ENCODE measurements around the gene DUOX1. TPM values are rescaled to one million over a fixed set of nuclear protein-coding genes. Genes with fewer than 3 reads are reported as not detected.

DUOX1 gene
- polyA plus RNA-seq, 3 donors: 0.22 TPM; not detected in 2

GRCh38 chr15:45093622-45094357, 36.0 kb upstream of the DUOX1 start:
- no peak overlapping the region for H2AFZ ChIP-seq (ENCODE audit: insufficient read depth, low read depth, low read length, poor library complexity, severe bottlenecking)
- intact Hi-C loops (cut with micrococcal nuclease): no loop called here
- 91% methylated on average over 4 of the region's 11 CpGs for WGBS (ENCODE audit: insufficient coverage)
- H3K9ac ChIP-seq (ENCODE audit: insufficient read depth, low read length, poor library complexity, severe bottlenecking): no peak overlapping the region
- no peak overlapping the region for H3K27ac ChIP-seq (ENCODE audit: low read depth in 1 of 2, low read length in 2 of 2)
- H3K27ac Mint-ChIP-seq: no peak overlapping the region
- H3K27me3 ChIP-seq (ENCODE audit: control insufficient read depth in 2 of 2, insufficient read depth in 2 of 2, low read length in 2 of 2): no peaks in the 10 kb centered on the region
- H3K4me1 ChIP-seq (ENCODE audit: control insufficient read depth in 1 of 2, insufficient read depth in 2 of 2, low read length in 2 of 2): no peaks in the 10 kb centered on the region
- no peaks in the 10 kb centered on the region for H3K9me3 ChIP-seq (replicated peaks in 1 of 2; ENCODE audit: control insufficient read depth in 1 of 2, insufficient read depth in 1 of 2, low read length in 2 of 2)
- no peak overlapping the region for H3K4me3 Mint-ChIP-seq
- H4K20me1 ChIP-seq (ENCODE audit: insufficient read depth, low read length): no peaks in the 10 kb centered on the region
- no peak for DNase-seq
- H3K79me2 ChIP-seq (ENCODE audit: insufficient read depth, low read length): no peaks in the 10 kb centered on the region
- H3K4me2 ChIP-seq (replicated peaks; ENCODE audit: extremely low read depth, low read length, poor library complexity, severe bottlenecking): no peak overlapping the region
- H3K4me3 ChIP-seq (replicated peaks in 1 of 3; ENCODE audit: low read depth in 2 of 3, low read length in 3 of 3): no peak overlapping the region
- TF ChIP-seq, protein P1, sequence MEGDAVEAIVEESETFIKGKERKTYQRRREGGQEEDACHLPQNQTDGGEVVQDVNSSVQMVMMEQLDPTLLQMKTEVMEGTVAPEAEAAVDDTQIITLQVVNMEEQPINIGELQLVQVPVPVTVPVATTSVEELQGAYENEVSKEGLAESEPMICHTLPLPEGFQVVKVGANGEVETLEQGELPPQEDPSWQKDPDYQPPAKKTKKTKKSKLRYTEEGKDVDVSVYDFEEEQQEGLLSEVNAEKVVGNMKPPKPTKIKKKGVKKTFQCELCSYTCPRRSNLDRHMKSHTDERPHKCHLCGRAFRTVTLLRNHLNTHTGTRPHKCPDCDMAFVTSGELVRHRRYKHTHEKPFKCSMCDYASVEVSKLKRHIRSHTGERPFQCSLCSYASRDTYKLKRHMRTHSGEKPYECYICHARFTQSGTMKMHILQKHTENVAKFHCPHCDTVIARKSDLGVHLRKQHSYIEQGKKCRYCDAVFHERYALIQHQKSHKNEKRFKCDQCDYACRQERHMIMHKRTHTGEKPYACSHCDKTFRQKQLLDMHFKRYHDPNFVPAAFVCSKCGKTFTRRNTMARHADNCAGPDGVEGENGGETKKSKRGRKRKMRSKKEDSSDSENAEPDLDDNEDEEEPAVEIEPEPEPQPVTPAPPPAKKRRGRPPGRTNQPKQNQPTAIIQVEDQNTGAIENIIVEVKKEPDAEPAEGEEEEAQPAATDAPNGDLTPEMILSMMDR (IDR thresholded peaks at IDR 0.05): no peak
- H3K27me3 Mint-ChIP-seq (ENCODE audit: low read depth in 3 of 3): peaks cover 0 to 10% (median 3%) of the 10 kb centered on the region in 3 donors
- no peaks in the 10 kb centered on the region for H3K36me3 Mint-ChIP-seq
- H3K4me1 Mint-ChIP-seq: peaks cover 2% of the 10 kb centered on the region
- no peaks in the 10 kb centered on the region for H3K36me3 ChIP-seq (replicated peaks in 1 of 2; ENCODE audit: control insufficient read depth in 1 of 2, insufficient read depth in 2 of 2, low read length in 2 of 2)
- no peaks in the 10 kb centered on the region for H3K9me3 Mint-ChIP-seq

DNA sequence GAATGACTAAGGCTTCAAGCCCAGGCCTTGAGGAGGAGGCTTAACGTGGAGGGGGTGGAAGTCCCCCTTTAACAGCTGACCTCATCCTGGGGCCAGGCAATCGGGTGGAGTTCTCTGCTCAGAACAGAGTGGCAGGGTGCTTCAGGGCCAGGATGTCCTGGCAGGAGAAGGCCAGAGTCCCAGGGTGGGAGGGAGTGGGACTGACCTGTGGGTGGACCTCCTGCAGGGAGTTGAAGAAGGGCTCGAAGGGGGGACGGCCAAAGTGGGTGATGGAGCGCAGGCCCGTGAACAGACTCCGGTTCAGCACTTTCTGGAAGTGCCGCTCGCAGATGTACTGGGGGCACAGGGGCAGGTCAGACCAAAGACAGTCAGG, 35.5 kb upstream of the DUOX1 start:
- DNase-seq: no peak
- peaks cover 0 to 8% (median 3%) of the 10 kb centered on the region in 3 donors for H3K27me3 Mint-ChIP-seq (ENCODE audit: low read depth in 3 of 3)
- no peaks in the 10 kb centered on the region for H3K36me3 Mint-ChIP-seq
- Histone ChIP-seq H3K27ac (ENCODE audit: low read depth in 1 of 2, low read length in 2 of 2) (no peak overlapping the region), H3K4me3 (replicated peaks in 1 of 3; ENCODE audit: low read depth in 2 of 3, low read length in 3 of 3) (no peak overlapping the region), H4K20me1 (ENCODE audit: insufficient read depth, low read length) (no peaks in the 10 kb centered on the region), H3K79me2 (ENCODE audit: insufficient read depth, low read length) (no peaks in the 10 kb centered on the region), H3K9me3 (replicated peaks in 1 of 2; ENCODE audit: control insufficient read depth in 1 of 2, insufficient read depth in 1 of 2, low read length in 2 of 2) (no peaks in the 10 kb centered on the region), H2AFZ (ENCODE audit: insufficient read depth, low read depth, low read length, poor library complexity, severe bottlenecking) (no peak overlapping the region), H3K9ac (ENCODE audit: insufficient read depth, low read length, poor library complexity, severe bottlenecking) (no peak overlapping the region), H3K4me1 (ENCODE audit: control insufficient read depth in 1 of 2, insufficient read depth in 2 of 2, low read length in 2 of 2) (no peaks in the 10 kb centered on the region), H3K4me2 (replicated peaks; ENCODE audit: extremely low read depth, low read length, poor library complexity, severe bottlenecking) (no peak overlapping the region), H3K27me3 (ENCODE audit: control insufficient read depth in 2 of 2, insufficient read depth in 2 of 2, low read length in 2 of 2) (no peaks in the 10 kb centered on the region), H3K36me3 (replicated peaks in 1 of 2; ENCODE audit: control insufficient read depth in 1 of 2, insufficient read depth in 2 of 2, low read length in 2 of 2) (no peaks in the 10 kb centered on the region)
- no peak overlapping the region for H3K4me3 Mint-ChIP-seq
- peaks cover 2% of the 10 kb centered on the region for H3K4me1 Mint-ChIP-seq
- TF ChIP-seq, protein P1 (IDR thresholded peaks at IDR 0.05): no peak
- H3K27ac Mint-ChIP-seq: no peak overlapping the region
- 93% methylated on average over 7 of the region's 9 CpGs for WGBS (ENCODE audit: insufficient coverage)
- intact Hi-C loops (cut with micrococcal nuclease): no loop called here
- H3K9me3 Mint-ChIP-seq: no peaks in the 10 kb centered on the region

Data from CD14-positive monocyte (primary cell).